SHP77 treated with DMSO at 0.1 percent for 48 hours (cell line): ENCODE measurements around the gene PLLP.

Experiments used
- DNase-seq: peaks from one replicate; lab custom pipeline; 2025; lab: John Stamatoyannopoulos, UW

PLLP gene, protein sequence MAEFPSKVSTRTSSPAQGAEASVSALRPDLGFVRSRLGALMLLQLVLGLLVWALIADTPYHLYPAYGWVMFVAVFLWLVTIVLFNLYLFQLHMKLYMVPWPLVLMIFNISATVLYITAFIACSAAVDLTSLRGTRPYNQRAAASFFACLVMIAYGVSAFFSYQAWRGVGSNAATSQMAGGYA

DNA sequence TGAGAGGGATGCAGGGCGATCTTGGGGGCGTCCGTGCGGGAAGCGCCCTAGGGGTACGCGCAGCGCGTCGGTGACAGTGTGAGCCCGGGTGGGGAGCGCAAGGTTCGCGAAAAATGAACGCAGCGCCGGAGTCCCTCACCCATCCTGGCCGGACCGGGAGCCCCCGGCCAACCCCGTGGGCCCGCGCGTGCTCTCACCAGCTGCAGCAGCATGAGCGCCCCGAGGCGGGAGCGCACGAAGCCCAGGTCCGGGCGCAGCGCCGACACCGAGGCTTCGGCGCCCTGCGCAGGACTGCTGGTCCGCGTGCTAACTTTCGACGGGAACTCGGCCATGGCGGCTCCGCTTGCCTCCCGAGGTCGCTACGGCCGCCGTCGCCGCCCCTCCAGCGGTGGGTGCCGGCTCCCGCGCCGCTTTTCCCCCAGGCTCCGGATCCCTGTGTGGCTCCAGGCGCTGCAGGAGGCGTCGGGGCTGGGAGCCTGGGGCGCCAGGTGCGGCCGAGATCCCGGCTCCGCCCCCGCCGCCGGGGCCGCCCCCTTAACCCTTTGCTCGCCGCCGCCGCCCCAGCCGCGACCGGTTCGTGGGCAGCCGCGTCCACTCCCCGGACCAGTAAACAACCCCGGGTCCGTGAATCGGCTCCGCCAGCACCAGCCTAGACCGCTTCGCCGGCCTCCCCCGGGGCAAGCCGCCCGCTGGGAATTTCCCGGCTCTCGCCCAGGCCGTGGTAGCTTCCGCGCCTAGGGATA lies at the start of gene PLLP:
PLLP (minus strand) TSS at position 464 of the 743 bp plus-strand sequence; CDS start at position 332, 132 bp downstream.
- no peak for DNase-seq

- no peak for DNase-seq
Measured at GRCh38 chr16:57333402-57333801, 48.9 kb upstream of the PLLP start.

DNA sequence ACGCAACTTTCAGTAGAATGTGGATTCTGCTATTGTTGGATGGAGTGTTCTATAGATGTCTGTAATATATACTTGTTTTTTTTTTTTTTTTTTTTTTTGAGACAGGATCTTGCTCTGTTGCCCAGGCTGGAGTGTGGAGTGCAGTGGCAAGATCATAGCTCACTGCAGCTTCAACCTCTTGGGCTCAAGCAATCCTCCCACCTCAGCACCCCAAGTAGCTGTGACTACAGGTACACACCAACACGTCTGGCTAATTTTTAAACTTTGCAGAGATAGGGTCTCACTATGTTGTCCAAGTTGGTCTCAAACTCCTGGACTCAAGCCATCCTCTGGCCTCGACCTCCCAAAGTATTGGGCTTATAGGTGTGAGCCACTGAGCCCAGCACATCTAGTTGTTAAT lies 46.9 kb upstream of the PLLP start:
- DNase-seq: no peak

DNA sequence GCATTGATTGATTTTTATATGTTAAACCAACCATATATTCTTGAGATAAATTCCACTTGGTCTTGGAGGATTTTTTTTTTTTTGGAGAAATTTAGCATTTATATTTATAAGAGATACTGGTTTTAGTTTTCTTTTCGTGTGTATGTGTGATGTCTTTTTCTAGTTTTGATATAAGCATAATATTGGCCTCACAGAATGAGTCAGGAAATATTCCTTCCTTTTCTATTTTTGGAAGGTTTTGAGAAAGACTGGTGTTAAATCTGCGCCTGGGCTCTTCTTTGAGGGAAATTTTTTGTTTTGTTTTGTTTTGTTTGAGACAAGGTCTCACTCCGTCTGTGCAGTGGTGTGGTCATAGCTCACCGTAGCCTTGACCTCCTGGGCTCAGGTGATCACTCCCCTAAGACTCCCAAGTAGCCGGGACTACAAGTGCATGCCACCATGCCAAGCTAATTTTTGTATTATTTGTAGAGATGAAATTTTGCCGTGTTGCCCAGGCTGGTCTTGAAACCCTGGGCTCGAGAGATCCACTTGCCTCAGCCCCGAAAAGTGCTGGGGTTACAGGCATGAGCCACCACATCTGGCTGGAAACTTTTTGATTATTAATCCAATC lies 45.4 kb upstream of the PLLP start:
- no peak for DNase-seq

DNA sequence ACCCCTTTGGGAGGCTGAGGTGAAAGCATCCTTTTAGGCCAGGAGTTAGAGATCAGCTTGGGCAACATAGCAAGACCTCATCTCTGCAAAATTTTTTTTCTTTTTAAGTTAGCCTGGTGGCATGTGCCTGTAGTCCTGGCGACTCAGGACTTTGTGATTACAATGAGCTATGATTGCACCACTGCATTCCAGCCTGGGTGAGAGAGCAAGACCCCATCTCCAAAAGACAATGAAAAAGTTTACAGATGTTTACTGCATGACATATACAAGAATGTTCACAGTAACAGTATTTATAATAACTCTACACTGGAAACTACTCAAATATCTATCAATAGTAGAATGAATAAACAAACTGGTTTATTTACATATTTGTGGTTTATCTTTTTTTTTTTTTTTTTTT lies 41.0 kb upstream of the PLLP start:
- DNase-seq: no peak

DNA sequence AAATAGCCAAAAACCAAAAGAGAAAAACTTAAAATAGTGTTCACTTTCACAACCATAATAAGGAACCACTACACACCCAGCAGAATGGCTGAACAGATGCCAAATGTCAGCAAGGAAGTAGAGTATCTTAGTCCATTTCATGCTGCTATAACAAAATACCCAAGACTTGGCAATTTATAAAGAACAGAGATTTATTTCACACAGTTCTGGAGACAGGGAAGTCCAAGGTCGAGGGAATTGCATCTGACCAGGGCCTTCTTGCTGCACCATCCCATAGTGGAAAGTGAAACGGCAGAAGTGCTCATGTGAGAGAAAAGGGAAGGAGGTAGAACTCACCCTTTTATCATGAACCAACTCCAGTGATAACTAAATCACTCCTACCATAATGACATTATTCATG lies 40.3 kb upstream of the PLLP start:
- no peak for DNase-seq

- DNase-seq: no peak
Measured at GRCh38 chr16:57319646-57320045, 35.2 kb upstream of the PLLP start.

DNA sequence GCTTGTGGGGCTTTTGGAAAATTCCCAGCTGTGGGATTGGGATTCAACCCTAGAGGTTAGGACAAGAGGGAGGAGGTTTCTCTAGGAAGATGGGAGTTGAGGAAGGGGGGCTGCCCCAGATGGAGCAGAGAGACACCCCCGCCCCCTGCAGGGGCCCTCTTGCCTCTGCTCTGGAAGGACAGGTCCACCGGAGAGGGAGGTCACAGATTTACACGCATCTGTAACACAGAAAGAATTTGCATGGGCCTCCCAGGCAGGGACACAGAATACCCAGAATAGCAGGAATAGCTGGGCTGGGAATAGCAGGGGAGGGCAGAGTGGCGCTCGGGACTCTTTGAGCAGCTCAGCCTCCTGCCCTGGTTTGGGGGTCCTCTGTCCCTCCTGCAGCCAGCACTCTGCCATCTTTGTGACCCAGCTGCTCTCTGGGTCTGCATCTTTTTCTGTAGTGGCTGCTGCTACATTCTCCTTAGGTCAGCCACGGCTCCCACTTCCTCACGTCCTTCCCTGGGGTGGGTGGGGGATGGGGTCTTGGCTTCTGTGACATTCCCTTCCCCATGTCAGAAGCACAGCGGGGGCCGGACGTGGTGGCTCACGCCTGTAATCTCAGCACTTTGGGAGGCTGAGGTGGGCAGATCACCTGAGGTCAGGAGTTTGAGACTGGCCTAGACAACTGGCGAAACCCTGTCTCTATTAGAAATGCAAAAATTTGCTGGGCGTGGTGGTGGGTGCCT lies 33.9 kb upstream of the PLLP start:
- DNase-seq: no peak

- no peak for DNase-seq
Measured at GRCh38 chr16:57316390-57317017, 32.0 kb upstream of the PLLP start.

- no peak for DNase-seq
Measured at GRCh38 chr16:57315416-57315815, 30.9 kb upstream of the PLLP start.

- DNase-seq: no peak
Measured at GRCh38 chr16:57314161-57314785, 29.8 kb upstream of the PLLP start.

GRCh38 chr16:57313509-57313908 lies 29.0 kb upstream of the PLLP start:
- DNase-seq: no peak

- DNase-seq: no peak
Measured at GRCh38 chr16:57310801-57311200, 26.3 kb upstream of the PLLP start.

DNA sequence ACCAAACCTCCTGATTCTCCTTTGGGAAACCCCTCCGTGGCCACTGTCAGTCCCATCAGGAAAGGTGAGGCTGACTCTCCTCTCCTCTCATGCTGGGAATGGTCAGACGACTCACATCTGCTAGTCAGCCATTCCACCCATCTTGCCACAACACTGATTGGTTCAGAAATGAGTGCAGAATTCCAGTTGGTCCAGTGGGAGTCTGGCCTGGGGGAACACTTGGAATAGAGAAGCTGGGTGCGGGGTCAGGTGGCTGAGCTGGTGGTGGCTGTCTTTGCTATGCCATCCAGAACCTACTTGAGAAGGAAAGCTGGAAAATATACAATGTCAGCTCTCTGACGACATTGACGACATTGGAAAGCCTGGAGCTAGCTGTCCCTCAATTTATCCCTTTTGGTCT lies 23.6 kb upstream of the PLLP start:
- DNase-seq: no peak

GRCh38 chr16:57307365-57307764 lies 22.9 kb upstream of the PLLP start:
- no peak for DNase-seq

DNA sequence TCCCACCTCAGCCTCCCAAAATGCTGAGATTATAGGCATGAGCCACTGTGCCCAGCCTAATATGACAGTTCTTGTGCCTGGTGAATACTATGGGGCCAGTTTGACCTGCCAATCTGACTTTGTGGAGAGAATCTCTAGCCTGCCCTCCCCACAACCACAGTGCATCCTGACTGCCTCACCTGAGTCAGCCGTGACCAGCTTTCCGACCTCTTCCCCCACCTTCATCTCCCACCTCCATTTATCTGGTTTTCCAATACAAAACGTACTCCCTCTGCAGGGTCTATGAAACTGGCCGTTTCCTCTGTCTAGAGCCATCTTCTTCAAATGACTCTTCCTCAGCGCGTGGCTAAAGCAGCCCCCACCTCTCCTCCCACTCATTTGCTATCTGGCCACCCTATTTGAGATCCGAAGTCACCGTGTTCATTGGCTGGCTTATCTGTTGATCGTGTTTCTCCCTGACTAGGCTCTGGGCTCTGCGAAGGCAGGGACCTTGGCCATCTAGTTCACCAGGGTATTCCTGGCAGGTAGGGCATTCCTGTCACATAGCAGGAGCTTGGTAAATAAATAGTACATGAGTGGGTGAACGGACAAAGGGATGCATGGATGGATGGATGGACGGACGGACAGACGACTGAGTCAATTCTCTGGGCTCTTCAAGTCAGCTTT lies 22.3 kb upstream of the PLLP start:
- no peak for DNase-seq

GRCh38 chr16:57305159-57305811 lies 20.8 kb upstream of the PLLP start:
- DNase-seq: no peak

- no peak for DNase-seq
Measured at GRCh38 chr16:57304169-57305061, 19.9 kb upstream of the PLLP start.

DNA sequence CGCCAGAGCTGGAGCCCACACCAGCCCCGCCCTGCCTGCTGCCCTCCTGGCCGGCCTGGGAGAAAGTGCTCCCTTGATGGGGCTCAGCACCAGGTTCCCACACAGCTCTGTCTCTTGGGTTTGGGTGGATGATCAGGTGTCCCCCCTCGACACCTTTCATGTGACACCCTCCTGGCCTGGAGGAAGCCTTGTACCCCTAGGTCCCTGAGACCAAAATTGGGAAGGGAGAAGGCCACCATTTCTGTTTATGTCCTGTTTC lies 19.4 kb upstream of the PLLP start:
- no peak for DNase-seq
